ENCODE measurements around the gene TEC. TPM values are rescaled to one million over a fixed set of nuclear protein-coding genes. Genes with fewer than 3 reads are reported as not detected.

Gene TEC
- polyA plus RNA-seq, 1 of the 3 experiments (the other 2 are of a cell fraction), result 0.85 TPM

DNA sequence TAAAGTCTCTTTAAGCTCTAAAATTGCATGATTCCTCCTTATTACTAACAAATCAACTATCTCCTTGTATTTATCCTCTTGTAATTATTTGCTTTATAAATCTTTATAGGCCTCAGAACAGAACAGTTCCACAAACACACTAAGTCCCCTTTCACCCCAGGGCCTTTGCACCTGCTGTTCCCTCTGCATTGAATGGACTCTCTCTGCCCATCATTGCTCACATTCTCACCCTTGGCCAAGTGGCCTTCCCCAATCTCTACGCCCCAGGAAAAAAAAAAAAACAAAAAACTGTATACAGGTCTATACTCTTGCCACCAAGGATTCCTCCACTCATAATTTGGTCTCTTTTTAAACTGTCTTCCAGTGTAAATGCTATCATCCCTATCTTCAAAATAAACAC is 53.7 kb downstream of the TEC start (continued):
- TF ChIP-seq, protein P1, sequence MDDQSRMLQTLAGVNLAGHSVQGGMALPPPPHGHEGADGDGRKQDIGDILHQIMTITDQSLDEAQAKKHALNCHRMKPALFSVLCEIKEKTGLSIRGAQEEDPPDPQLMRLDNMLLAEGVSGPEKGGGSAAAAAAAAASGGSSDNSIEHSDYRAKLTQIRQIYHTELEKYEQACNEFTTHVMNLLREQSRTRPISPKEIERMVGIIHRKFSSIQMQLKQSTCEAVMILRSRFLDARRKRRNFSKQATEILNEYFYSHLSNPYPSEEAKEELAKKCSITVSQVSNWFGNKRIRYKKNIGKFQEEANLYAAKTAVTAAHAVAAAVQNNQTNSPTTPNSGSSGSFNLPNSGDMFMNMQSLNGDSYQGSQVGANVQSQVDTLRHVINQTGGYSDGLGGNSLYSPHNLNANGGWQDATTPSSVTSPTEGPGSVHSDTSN (IDR thresholded peaks at IDR 0.05), result no peak
- TF ChIP-seq, protein P2, sequence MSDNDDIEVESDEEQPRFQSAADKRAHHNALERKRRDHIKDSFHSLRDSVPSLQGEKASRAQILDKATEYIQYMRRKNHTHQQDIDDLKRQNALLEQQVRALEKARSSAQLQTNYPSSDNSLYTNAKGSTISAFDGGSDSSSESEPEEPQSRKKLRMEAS (IDR thresholded peaks at IDR 0.05; ENCODE audit: low read depth), result no peak
- TF ChIP-seq, protein P3, sequence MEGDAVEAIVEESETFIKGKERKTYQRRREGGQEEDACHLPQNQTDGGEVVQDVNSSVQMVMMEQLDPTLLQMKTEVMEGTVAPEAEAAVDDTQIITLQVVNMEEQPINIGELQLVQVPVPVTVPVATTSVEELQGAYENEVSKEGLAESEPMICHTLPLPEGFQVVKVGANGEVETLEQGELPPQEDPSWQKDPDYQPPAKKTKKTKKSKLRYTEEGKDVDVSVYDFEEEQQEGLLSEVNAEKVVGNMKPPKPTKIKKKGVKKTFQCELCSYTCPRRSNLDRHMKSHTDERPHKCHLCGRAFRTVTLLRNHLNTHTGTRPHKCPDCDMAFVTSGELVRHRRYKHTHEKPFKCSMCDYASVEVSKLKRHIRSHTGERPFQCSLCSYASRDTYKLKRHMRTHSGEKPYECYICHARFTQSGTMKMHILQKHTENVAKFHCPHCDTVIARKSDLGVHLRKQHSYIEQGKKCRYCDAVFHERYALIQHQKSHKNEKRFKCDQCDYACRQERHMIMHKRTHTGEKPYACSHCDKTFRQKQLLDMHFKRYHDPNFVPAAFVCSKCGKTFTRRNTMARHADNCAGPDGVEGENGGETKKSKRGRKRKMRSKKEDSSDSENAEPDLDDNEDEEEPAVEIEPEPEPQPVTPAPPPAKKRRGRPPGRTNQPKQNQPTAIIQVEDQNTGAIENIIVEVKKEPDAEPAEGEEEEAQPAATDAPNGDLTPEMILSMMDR (IDR thresholded peaks at IDR 0.05), result no peak
- TF ChIP-seq, protein P4, sequence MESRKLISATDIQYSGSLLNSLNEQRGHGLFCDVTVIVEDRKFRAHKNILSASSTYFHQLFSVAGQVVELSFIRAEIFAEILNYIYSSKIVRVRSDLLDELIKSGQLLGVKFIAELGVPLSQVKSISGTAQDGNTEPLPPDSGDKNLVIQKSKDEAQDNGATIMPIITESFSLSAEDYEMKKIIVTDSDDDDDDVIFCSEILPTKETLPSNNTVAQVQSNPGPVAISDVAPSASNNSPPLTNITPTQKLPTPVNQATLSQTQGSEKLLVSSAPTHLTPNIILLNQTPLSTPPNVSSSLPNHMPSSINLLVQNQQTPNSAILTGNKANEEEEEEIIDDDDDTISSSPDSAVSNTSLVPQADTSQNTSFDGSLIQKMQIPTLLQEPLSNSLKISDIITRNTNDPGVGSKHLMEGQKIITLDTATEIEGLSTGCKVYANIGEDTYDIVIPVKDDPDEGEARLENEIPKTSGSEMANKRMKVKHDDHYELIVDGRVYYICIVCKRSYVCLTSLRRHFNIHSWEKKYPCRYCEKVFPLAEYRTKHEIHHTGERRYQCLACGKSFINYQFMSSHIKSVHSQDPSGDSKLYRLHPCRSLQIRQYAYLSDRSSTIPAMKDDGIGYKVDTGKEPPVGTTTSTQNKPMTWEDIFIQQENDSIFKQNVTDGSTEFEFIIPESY (IDR thresholded peaks at IDR 0.05; ENCODE audit: borderline replicate concordance, low read depth), result no peak
- no peak for TF ChIP-seq SMC3 (IDR thresholded peaks at IDR 0.05; ENCODE audit: low read depth, low read length)

DNA sequence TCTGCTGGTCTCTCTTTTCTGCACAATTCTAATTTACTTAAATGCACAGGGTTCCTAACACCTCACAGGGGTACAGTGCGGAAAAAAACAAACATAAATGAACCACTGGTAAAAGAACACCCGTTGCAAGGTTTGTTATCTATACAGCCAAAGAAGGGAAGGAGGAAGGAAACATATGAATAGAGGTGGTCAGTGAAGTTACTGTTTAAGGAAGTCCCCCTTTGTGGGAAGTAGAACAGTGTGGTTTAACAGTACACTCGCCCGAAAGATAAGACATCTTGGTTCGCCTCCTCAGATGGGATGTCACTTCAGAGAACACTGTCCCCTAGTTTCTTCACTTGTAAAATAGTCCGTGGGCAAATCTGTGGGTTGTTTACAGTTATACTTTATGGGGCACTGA is 57.5 kb downstream of the TEC start:
- WGBS (ENCODE audit: low lambda C conversion rate), result 78% methylated on average over 6 of the region's 6 CpGs
- Histone ChIP-seq H4K20me1 (ENCODE audit: insufficient read depth) (no peaks in the 10 kb centered on the region), H3F3A (replicated peaks; ENCODE audit: insufficient read depth) (no peaks in the 10 kb centered on the region), H3K4me3 (ENCODE audit: low read depth in 2 of 2, low read length in 1 of 2) (no peak overlapping the region), H3K27ac (ENCODE audit: low read depth in 2 of 2, low read length in 1 of 2) (no peak overlapping the region), H3K36me3 (replicated peaks in 1 of 2; ENCODE audit: control insufficient read depth in 1 of 2, insufficient read depth in 2 of 2, low read length in 1 of 2) (peaks cover 0 to 4% of the 10 kb centered on the region in 2 experiments), H3K4me1 (ENCODE audit: control insufficient read depth in 1 of 2, insufficient read depth in 2 of 2, low read depth in 1 of 2, low read length in 1 of 2) (no peaks in the 10 kb centered on the region), H3K9ac (no peak overlapping the region), H3K27me3 (ENCODE audit: insufficient read depth) (no peaks in the 10 kb centered on the region), H3K9me3 (no peaks in the 10 kb centered on the region), H3K9me2 (no peaks in the 10 kb centered on the region), H3K4me2 (no peak overlapping the region), H2AFZ (ENCODE audit: low read depth) (no peak overlapping the region), H3K79me2 (ENCODE audit: insufficient read depth) (no peaks in the 10 kb centered on the region)
- DNase-seq, result no peak
- ChIA-PET CTCF (no interaction called here), POLR2A (no interaction called here)
- TF ChIP-seq RXRA (IDR thresholded peaks at IDR 0.05; ENCODE audit: borderline replicate concordance, low read depth), result no peak
- no peak for TF ChIP-seq MEF2A (IDR thresholded peaks at IDR 0.05; ENCODE audit: borderline replicate concordance, low read depth)
- no peak for TF ChIP-seq GABPA (IDR thresholded peaks at IDR 0.05; ENCODE audit: low read depth)
- no peak for TF ChIP-seq TEAD4 (IDR thresholded peaks at IDR 0.05; ENCODE audit: borderline replicate concordance, insufficient read depth)
- TF ChIP-seq CHD2 (IDR thresholded peaks at IDR 0.05; ENCODE audit: low read length, partially characterized antibody), result no peak
- TF ChIP-seq, protein P5, sequence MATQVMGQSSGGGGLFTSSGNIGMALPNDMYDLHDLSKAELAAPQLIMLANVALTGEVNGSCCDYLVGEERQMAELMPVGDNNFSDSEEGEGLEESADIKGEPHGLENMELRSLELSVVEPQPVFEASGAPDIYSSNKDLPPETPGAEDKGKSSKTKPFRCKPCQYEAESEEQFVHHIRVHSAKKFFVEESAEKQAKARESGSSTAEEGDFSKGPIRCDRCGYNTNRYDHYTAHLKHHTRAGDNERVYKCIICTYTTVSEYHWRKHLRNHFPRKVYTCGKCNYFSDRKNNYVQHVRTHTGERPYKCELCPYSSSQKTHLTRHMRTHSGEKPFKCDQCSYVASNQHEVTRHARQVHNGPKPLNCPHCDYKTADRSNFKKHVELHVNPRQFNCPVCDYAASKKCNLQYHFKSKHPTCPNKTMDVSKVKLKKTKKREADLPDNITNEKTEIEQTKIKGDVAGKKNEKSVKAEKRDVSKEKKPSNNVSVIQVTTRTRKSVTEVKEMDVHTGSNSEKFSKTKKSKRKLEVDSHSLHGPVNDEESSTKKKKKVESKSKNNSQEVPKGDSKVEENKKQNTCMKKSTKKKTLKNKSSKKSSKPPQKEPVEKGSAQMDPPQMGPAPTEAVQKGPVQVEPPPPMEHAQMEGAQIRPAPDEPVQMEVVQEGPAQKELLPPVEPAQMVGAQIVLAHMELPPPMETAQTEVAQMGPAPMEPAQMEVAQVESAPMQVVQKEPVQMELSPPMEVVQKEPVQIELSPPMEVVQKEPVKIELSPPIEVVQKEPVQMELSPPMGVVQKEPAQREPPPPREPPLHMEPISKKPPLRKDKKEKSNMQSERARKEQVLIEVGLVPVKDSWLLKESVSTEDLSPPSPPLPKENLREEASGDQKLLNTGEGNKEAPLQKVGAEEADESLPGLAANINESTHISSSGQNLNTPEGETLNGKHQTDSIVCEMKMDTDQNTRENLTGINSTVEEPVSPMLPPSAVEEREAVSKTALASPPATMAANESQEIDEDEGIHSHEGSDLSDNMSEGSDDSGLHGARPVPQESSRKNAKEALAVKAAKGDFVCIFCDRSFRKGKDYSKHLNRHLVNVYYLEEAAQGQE (IDR thresholded peaks at IDR 0.05; ENCODE audit: low read depth, low read length), result no peak
- no peak for TF ChIP-seq RAD21 (IDR thresholded peaks at IDR 0.05; ENCODE audit: low read length)
- TF ChIP-seq, protein P6, sequence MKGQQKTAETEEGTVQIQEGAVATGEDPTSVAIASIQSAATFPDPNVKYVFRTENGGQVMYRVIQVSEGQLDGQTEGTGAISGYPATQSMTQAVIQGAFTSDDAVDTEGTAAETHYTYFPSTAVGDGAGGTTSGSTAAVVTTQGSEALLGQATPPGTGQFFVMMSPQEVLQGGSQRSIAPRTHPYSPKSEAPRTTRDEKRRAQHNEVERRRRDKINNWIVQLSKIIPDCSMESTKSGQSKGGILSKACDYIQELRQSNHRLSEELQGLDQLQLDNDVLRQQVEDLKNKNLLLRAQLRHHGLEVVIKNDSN (IDR thresholded peaks at IDR 0.05; ENCODE audit: borderline replicate concordance, low read depth), result no peak
- TF ChIP-seq, protein P2 (IDR thresholded peaks at IDR 0.05; ENCODE audit: low read depth), result no peak
- TF ChIP-seq TAF1 (IDR thresholded peaks at IDR 0.05; ENCODE audit: borderline replicate concordance, low read depth, low read length), result no peak
- TF ChIP-seq, protein P3 (IDR thresholded peaks at IDR 0.05), result no peak
- no peak for TF ChIP-seq SMC3 (IDR thresholded peaks at IDR 0.05; ENCODE audit: low read depth, low read length)
- TF ChIP-seq, protein P7, sequence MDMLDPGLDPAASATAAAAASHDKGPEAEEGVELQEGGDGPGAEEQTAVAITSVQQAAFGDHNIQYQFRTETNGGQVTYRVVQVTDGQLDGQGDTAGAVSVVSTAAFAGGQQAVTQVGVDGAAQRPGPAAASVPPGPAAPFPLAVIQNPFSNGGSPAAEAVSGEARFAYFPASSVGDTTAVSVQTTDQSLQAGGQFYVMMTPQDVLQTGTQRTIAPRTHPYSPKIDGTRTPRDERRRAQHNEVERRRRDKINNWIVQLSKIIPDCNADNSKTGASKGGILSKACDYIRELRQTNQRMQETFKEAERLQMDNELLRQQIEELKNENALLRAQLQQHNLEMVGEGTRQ (IDR thresholded peaks at IDR 0.05; ENCODE audit: borderline replicate concordance, low read depth, low read length), result no peak
- TF ChIP-seq EP300 (IDR thresholded peaks at IDR 0.05; ENCODE audit: borderline replicate concordance in 1 of 2, low read depth in 1 of 2, low read length in 1 of 2), result no peak

Data from SK-N-SH (cell line).